ENCODE data around the gene DDX19B. TPM values are rescaled to one million over a fixed set of nuclear protein-coding genes. Genes with fewer than 3 reads are reported as not detected.
A peak's percentile ranks its signal among the peaks of the same experiment; 100 is the strongest.

DDX19B gene
- total and polyA plus RNA-seq, 9 of the 15 experiments (the other 6 are each of a cell fraction or from before 2014, with no cell fraction given), result 7.0 to 32.9 (median 19.3) TPM

- peak; percentile 78; the same call in 1 of the 2 replicates for TF ChIP-seq ELK3 (CRISPR knock-in tag; IDR thresholded peaks at IDR 0.05)
- TF ChIP-seq WHSC1 (IDR thresholded peaks at IDR 0.05; ENCODE audit: low read length), result no peak
- TF ChIP-seq TCF7 (IDR thresholded peaks at IDR 0.05; ENCODE audit: borderline replicate concordance), result no peak
- TF ChIP-seq ZBTB49 (CRISPR knock-in tag; IDR thresholded peaks at IDR 0.05; ENCODE audit: borderline replicate concordance), result no peak
- TF ChIP-seq MED1 (CRISPR knock-in tag; IDR thresholded peaks at IDR 0.05; ENCODE audit: borderline replicate concordance), result peak; percentile 84; the same call in 1 of the 2 replicates
- TF ChIP-seq TEAD4 (IDR thresholded peaks at IDR 0.05; ENCODE audit: low read length), result 0 out of 2 replicates have a peak, but pooled peaks have one; percentile 33
- no peak for TF ChIP-seq TEAD4 (CRISPR knock-in tag; IDR thresholded peaks at IDR 0.05; ENCODE audit: borderline replicate concordance)
- TF ChIP-seq PHB2 (IDR thresholded peaks at IDR 0.05; ENCODE audit: low read depth), result no peak; the same call in 1 of the 2 replicates
- TF ChIP-seq ASH1L (IDR thresholded peaks at IDR 0.05; ENCODE audit: borderline replicate concordance, low read depth, partially characterized antibody), result peak; percentile 95
- TF ChIP-seq EP400 (IDR thresholded peaks at IDR 0.05), result peak; percentile 96
- no peak for TF ChIP-seq FOXM1 (IDR thresholded peaks at IDR 0.05; ENCODE audit: low read depth)
- TF ChIP-seq FOXM1 (CRISPR knock-in tag; IDR thresholded peaks at IDR 0.05; ENCODE audit: low read depth), result no peak; the same call in 1 of the 2 replicates
- TF ChIP-seq PHF8 (IDR thresholded peaks at IDR 0.05; ENCODE audit: borderline replicate concordance, low read length), result peak; percentile 97
- no peak for TF ChIP-seq GTF2B (IDR thresholded peaks at IDR 0.05; ENCODE audit: extremely low read depth, insufficient read length)
- no peak for TF ChIP-seq ZNF77 (CRISPR knock-in tag; IDR thresholded peaks at IDR 0.05)
- TF ChIP-seq SRSF1 (IDR thresholded peaks at IDR 0.05; ENCODE audit: low read depth, low read length), result no peak
- no peak for TF ChIP-seq PHF21A (IDR thresholded peaks at IDR 0.05; ENCODE audit: borderline replicate concordance, low read depth)
- TF ChIP-seq ZNF263 (CRISPR knock-in tag; IDR thresholded peaks at IDR 0.05; ENCODE audit: borderline replicate concordance), result no peak
- peak; percentile 98 for TF ChIP-seq PRPF4 (IDR thresholded peaks at IDR 0.05; ENCODE audit: insufficient read depth, low read depth, low read length, poor library complexity, severe bottlenecking)
- peak; percentile 77 for TF ChIP-seq ZNF41 (CRISPR knock-in tag; conservative IDR thresholded peaks at IDR 0.05)
- TF ChIP-seq PREB (CRISPR knock-in tag; IDR thresholded peaks at IDR 0.05), result no peak
- peak; percentile 87 for TF ChIP-seq CHD1 (IDR thresholded peaks at IDR 0.05; ENCODE audit: low read length)
- TF ChIP-seq CTBP1 (IDR thresholded peaks at IDR 0.05; ENCODE audit: borderline replicate concordance), result peak; percentile 64; the same call in 1 of the 2 replicates
Measured at GRCh38 chr16:70289229-70290094, 9.5 kb upstream of the DDX19B start, which contains the start of gene AARS1 (continued).

All from K562 (cell line).